Right atrium auricular region (tissue), 2 donors: ENCODE results near the gene KCNH2. TPM values are rescaled to one million over a fixed set of nuclear protein-coding genes. Genes with fewer than 3 reads are reported as not detected.
A peak's percentile ranks its signal among the peaks of the same experiment; 100 is the strongest.

Experiments
- DNase-seq: peaks from one replicate; pipeline ENCODE4 v3.0.0-alpha.2; 2019; ENCODE audit warnings: low spot score
- H3K27ac ChIP-seq, 2 donors: fragments of 200-600 bp; sonication (generic); 1 replicate in 1 of 2; 2 replicates in 1 of 2; pipeline ENCODE4 v1.5.1; 2016 to 2019
- H3K27me3 ChIP-seq, 2 donors: fragments of 200-600 bp; sonication (generic); one replicate each; pipeline versions ENCODE4 v1.5.1 to v1.6.0; 2017 to 2019
- H3K36me3 ChIP-seq: fragments of 200-600 bp; sonication (generic); one replicate; pipeline ENCODE4 v1.5.1; 2016
- H3K4me1 ChIP-seq, 2 donors: fragments of 200-600 bp; sonication (generic); one replicate each; pipeline versions ENCODE4 v1.5.1 to v1.6.0; 2017 to 2019
- H3K4me3 ChIP-seq, 2 donors: fragments of 200-600 bp; sonication (generic); 1 replicate in 1 of 2; 2 replicates in 1 of 2; pipeline ENCODE4 v1.5.1; 2017 to 2019; ENCODE audit warnings: mild to moderate bottlenecking in 1 of 2, moderate library complexity in 1 of 2
- H3K9me3 ChIP-seq, 2 donors: fragments of 200-600 bp; sonication (generic); one replicate each; pipeline ENCODE4 v1.5.1; 2019
- total RNA-seq, 2 donors: library from RNA; depleted of rRNA; stranded (reverse); fragments of >200 nt; gene quantifications; one replicate each; pipeline ENCODE4 v1.1.0, GENCODE V29; 2016
- TF ChIP-seq, protein P1 (sequence below), 2 donors: fragments of 200-600 bp; sonication (generic); IDR thresholded peaks; one replicate each; pipeline ENCODE4 v1.5.1; 2019; ENCODE audit warnings: antibody characterized with exemption in 2 of 2

Gene KCNH2
- total RNA-seq, 2 donors from 2014 or later: 119 to 128 TPM

DNA sequence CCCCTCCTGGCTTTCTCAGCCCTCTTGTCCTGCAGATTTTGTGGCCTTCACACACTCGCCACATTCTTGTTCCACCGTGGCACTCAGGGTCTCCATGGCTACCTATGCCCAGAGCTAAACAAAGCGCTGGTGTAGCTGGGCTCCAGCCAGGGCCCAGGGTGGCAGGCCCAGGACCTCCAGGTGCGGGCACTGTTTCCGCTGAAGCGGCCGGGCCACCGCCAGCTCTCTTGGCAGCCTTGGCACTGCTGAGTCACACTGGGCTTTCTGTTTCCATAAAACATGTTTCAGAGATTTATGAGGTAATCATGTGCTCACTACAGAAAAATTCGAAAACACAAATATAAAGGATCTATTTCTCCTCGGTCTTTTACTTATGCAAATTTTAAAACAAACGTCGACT is 74.5 kb downstream of the KCNH2 start:
- Histone ChIP-seq H3K4me1 (peaks cover 0 to 36% of the 10 kb centered on the region in 2 donors), H3K9me3 (no peaks in the 10 kb centered on the region), H3K27me3 (no peaks in the 10 kb centered on the region), H3K36me3 (no peaks in the 10 kb centered on the region), H3K4me3 (no peak overlapping the region), H3K27ac (peak overlapping the region; percentile 29 to 47)
- no peak for DNase-seq
- TF ChIP-seq, protein P1, sequence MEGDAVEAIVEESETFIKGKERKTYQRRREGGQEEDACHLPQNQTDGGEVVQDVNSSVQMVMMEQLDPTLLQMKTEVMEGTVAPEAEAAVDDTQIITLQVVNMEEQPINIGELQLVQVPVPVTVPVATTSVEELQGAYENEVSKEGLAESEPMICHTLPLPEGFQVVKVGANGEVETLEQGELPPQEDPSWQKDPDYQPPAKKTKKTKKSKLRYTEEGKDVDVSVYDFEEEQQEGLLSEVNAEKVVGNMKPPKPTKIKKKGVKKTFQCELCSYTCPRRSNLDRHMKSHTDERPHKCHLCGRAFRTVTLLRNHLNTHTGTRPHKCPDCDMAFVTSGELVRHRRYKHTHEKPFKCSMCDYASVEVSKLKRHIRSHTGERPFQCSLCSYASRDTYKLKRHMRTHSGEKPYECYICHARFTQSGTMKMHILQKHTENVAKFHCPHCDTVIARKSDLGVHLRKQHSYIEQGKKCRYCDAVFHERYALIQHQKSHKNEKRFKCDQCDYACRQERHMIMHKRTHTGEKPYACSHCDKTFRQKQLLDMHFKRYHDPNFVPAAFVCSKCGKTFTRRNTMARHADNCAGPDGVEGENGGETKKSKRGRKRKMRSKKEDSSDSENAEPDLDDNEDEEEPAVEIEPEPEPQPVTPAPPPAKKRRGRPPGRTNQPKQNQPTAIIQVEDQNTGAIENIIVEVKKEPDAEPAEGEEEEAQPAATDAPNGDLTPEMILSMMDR (IDR thresholded peaks at IDR 0.05): no peak

GRCh38 chr7:150902078-150903033 is 75.8 kb downstream of the KCNH2 start:
- Histone ChIP-seq H3K4me1 (peaks cover 0 to 41% of the 10 kb centered on the region in 2 donors), H3K36me3 (no peaks in the 10 kb centered on the region), H3K4me3 (no peak overlapping the region), H3K27ac (peak overlapping the region; percentile 18 to 35), H3K9me3 (no peaks in the 10 kb centered on the region), H3K27me3 (peaks cover 0 to 4% of the 10 kb centered on the region in 2 donors)
- TF ChIP-seq, protein P1 (IDR thresholded peaks at IDR 0.05): no peak
- DNase-seq: no peak

DNA sequence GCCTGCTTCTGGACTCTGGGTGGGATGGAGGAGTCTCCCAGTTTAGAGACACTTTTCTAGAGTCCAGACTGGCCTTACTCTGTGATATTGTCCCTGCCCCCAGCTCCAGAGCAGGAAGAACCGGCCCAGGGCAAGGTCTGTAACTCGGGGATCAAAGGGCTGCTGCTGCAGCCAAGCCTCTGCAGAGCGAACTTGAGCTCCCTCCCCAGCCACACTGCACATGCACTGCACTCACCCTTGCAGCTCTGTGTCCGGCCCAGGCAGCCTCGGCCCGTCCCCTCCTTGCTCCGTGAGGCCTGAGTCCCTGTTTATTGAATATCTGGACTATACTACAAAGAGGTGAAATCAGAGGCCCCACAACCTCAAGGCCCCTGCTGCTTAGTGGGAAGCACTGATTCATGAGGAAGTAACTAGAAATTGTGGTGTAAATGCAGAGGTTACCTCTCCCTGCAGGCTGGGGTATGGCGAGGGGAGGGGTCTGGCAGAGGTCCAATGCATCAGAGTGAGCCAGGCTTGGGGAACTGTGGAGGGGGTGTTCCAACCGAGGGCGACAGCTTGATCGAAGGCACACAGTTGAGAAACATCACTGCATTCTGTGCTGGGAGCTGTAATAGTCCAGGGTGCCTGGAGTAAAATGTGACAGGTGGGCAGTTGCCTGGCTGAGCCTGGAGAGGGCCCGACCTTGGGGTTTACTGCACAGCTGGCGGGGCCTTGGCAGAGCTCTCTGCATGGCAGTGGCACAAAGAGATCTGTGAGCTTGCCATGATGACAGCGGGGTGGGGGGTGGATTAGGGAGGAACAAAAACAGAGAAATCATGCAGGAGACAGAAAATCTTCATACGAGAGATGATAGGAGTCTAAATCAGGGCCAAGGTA is 76.7 kb downstream of the KCNH2 start:
- Histone ChIP-seq H3K27me3 (peaks cover 0 to 4% of the 10 kb centered on the region in 2 donors), H3K9me3 (no peaks in the 10 kb centered on the region), H3K36me3 (no peaks in the 10 kb centered on the region), H3K27ac (peak overlapping the region in 1 of 2 donors; percentile 18), H3K4me3 (no peak overlapping the region), H3K4me1 (peaks cover 0 to 41% of the 10 kb centered on the region in 2 donors)
- TF ChIP-seq, protein P1 (IDR thresholded peaks at IDR 0.05): no peak
- DNase-seq: no peak

DNA sequence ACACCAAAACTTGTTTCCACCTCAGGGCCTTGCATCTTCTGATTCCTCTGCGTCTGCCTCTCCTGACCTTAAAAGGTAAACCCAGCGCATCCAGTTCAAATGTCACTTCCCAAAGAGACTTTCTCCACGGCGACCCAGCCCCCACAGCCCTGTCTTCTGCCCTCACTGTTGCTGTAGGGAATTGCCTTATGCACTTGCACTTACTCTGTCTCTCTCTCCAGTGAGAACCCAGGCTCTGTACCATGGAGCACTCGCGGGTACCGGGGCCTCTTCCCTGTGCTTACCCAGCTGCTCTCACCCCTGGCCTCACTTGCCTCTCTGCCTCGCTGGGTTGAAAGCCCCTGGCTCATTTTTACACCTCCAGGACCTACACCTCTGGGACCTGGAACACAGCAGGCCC is 77.4 kb downstream of the KCNH2 start:
- Histone ChIP-seq H3K9me3 (no peaks in the 10 kb centered on the region), H3K27ac (no peak overlapping the region), H3K4me3 (no peak overlapping the region), H3K4me1 (peaks cover 0 to 41% of the 10 kb centered on the region in 2 donors), H3K36me3 (no peaks in the 10 kb centered on the region), H3K27me3 (peaks cover 0 to 4% of the 10 kb centered on the region in 2 donors)
- no peak for DNase-seq
- TF ChIP-seq, protein P1 (IDR thresholded peaks at IDR 0.05): no peak

- H3K4me3 ChIP-seq: no peak overlapping the region
- no peak overlapping the region for H3K27ac ChIP-seq
- TF ChIP-seq, protein P1 (IDR thresholded peaks at IDR 0.05): peak; percentile 93 to 98
- H3K36me3 ChIP-seq: no peaks in the 10 kb centered on the region
- peak; percentile 82 for DNase-seq
- peaks cover 0 to 4% of the 10 kb centered on the region in 2 donors for H3K27me3 ChIP-seq
- H3K9me3 ChIP-seq: peaks cover 0 to 3% of the 10 kb centered on the region in 2 donors
- H3K4me1 ChIP-seq: peaks cover 0 to 33% of the 10 kb centered on the region in 2 donors
Measured at GRCh38 chr7:150898475-150899011, 79.6 kb downstream of the KCNH2 start.
